Melanocyte of skin (primary cell): Measurements from ENCODE around the gene CELF4. TPM values are rescaled to one million over a fixed set of nuclear protein-coding genes. Genes with fewer than 3 reads are reported as not detected.

Source experiments
- total RNA-seq, 2 donors: library from RNA; depleted of rRNA; stranded (reverse); fragments of >200 nt; gene quantifications; 2 replicates each; pipeline ENCODE4 v1.2.3, GENCODE V29; 2012

The CELF4 gene
- total RNA-seq = not detected

DNA sequence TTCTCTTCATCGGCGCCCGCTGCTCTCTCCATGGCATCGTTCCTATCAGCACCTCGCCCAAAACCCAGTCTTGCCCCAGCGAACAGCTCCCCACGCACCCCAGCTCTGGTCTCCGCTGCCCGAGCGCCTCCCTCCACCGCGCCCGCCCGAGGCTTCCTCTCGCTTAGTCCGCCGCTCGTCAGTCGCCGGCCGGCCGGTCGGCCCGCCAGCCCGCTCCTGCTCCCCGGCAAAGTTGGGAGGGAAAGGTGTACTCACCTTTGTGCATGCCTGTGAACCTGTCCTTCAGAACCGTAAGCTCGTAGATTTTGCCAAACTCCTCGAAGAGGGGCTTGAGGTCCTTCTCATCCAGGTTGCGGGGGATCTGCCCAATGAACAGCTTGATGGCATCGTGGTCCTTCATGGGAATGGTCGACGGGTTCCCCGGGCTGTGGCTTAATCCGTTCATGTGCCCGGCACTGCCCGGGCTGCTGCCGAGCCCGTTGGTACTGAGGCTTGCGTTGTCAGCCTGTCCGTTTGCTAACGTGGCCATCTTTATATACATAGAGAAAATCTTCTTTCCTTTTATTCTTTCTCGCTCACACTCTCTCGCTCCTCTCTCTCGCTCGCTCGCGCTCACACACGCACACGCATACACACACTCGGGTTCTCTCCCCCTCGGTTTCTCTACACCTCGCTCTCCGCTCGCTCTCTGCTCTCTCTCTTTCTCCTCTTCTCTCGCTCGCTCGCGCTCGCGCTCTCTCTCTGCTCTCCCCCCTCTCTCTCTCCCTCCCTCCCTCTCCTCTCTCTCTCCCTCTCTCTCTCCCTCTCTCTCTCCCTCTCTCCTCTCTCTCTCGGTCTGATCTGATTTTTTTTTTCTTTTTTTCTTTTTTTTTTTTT, at the start of gene CELF4:
CELF4 (minus strand) TSS at position 698 of the 876 bp plus-strand sequence.

